Measurements from ENCODE around the gene CSNK1A1.

DNA sequence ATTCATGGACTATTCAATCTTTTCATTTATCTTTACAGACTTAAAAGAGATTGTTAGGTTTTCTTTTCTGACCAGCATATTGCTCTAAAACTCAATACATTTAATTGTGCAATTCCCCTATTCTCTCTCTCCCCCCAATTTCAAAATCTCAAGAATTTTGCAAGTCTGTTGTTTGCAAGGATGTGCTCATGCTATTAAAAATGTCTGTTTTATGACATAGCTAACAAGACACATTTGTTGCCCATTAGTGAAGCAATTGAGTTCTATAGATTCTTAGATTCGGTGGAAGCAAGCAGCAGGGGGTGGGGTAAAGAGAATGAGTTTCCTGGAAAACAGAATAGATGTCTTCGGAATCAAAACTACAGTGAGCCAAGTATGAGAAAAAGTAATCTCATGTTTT lies 8.5 kb upstream of the CSNK1A1 start:
- TF ChIP-seq EZH2 (IDR thresholded peaks at IDR 0.05) (no peak), EGR1 (IDR thresholded peaks at IDR 0.05; ENCODE audit: low read depth) (no peak), POLR2AphosphoS5 (IDR thresholded peaks at IDR 0.05; ENCODE audit: low read depth, low read length) (no peak), POLR2A (IDR thresholded peaks at IDR 0.05; ENCODE audit: borderline replicate concordance, extremely low read depth, insufficient read depth, insufficient read length) (no peak), YY1 (IDR thresholded peaks at IDR 0.05; ENCODE audit: extremely low read depth, insufficient replicate concordance, low read depth, low read length) (no peak)
- TF ChIP-seq, protein P1, sequence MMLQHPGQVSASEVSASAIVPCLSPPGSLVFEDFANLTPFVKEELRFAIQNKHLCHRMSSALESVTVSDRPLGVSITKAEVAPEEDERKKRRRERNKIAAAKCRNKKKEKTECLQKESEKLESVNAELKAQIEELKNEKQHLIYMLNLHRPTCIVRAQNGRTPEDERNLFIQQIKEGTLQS (IDR thresholded peaks at IDR 0.05), result no peak
- TF ChIP-seq, protein P2, sequence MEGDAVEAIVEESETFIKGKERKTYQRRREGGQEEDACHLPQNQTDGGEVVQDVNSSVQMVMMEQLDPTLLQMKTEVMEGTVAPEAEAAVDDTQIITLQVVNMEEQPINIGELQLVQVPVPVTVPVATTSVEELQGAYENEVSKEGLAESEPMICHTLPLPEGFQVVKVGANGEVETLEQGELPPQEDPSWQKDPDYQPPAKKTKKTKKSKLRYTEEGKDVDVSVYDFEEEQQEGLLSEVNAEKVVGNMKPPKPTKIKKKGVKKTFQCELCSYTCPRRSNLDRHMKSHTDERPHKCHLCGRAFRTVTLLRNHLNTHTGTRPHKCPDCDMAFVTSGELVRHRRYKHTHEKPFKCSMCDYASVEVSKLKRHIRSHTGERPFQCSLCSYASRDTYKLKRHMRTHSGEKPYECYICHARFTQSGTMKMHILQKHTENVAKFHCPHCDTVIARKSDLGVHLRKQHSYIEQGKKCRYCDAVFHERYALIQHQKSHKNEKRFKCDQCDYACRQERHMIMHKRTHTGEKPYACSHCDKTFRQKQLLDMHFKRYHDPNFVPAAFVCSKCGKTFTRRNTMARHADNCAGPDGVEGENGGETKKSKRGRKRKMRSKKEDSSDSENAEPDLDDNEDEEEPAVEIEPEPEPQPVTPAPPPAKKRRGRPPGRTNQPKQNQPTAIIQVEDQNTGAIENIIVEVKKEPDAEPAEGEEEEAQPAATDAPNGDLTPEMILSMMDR (IDR thresholded peaks at IDR 0.05 in 2 of 3, conservative IDR thresholded peaks at IDR 0.05 in 1 of 3; ENCODE audit: borderline replicate concordance in 1 of 3, insufficient read depth in 1 of 3, low read depth in 2 of 3, low read length in 2 of 3), result no peak
